ENCODE measurements around the gene ANKS1B. TPM values are rescaled to one million over a fixed set of nuclear protein-coding genes. Genes with fewer than 3 reads are reported as not detected.

The ANKS1B gene
- total RNA-seq, 1 experiment from 2014 or later, result 0.54 TPM

DNA sequence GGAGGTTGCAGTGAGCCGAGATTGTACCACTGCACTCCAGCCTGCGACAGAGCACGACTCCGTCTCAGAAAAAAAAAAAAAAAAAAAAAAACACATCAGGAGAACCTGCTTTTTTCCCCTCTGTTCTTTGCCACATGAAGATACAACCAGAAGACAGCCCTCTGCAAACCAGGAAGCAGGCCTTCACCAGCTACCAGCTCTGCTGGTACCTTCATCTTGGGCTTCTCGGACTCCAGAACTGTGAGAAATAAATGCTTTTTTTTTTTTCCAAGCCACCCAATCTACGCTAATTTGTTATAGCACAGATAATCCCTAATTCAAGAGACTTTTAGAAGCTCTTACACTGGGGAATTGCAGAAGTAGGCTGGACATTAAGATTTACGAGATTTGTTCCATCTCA lies 216.0 kb downstream of the ANKS1B start:
- no TSS peak for BruUV-seq (replicated peaks)
- no peaks in the 10 kb centered on the region for H3K36me3 ChIP-seq (ENCODE audit: control insufficient read depth in 1 of 2, insufficient read depth in 2 of 2, low read length in 2 of 2)
- RAD21 ChIA-PET (ENCODE audit: low non-redundant PET in 1 of 2, low total read pairs in 2 of 2, uncharacterized antibody in 2 of 2, unreplicated experiment in 2 of 2), result no interaction called here
- no peak overlapping the region for H2AFZ ChIP-seq (ENCODE audit: low read depth, low read length, poor library complexity, severe bottlenecking)
- no peaks in the 10 kb centered on the region for H3K9me2 ChIP-seq (ENCODE audit: insufficient read depth)
- H3K79me2 ChIP-seq (ENCODE audit: insufficient read depth, low read length), result no peaks in the 10 kb centered on the region
- H3K4me2 ChIP-seq (ENCODE audit: low read length), result no peak overlapping the region
- intact Hi-C loops (cut with micrococcal nuclease), result loop anchor here (2.0 to 5.0 kb wide), 2 partner anchors 381 to 726 kb away; no protein-coding TSS in a partner anchor
- no peak overlapping the region for H3K4me3 ChIP-seq (replicated peaks in 1 of 2; ENCODE audit: low read depth in 1 of 2, low read length in 2 of 2)
- no peak overlapping the region for H3K27ac ChIP-seq (ENCODE audit: low read depth, low read length)
- CTCF ChIA-PET, result no interaction called here
- ATAC-seq (no peak), DNase-seq (ENCODE audit: low read depth, low spot score) (no peak)
- H3K9me3 ChIP-seq (ENCODE audit: control insufficient read depth in 1 of 2, insufficient read depth in 1 of 2, low read depth in 1 of 2, low read length in 2 of 2), result no peaks in the 10 kb centered on the region
- H3K9ac ChIP-seq (ENCODE audit: low read length), result no peak overlapping the region
- peaks cover 34% of the 10 kb centered on the region for H3K27me3 ChIP-seq (ENCODE audit: insufficient read depth, low read length)
- no peaks in the 10 kb centered on the region for H4K20me1 ChIP-seq (ENCODE audit: insufficient read depth)
- H3K4me1 ChIP-seq (ENCODE audit: control insufficient read depth in 1 of 2, insufficient read depth in 2 of 2, low read length in 2 of 2), result no peaks in the 10 kb centered on the region
- POLR2A ChIA-PET, result no interaction called here
- TF ChIP-seq ZFX (IDR thresholded peaks at IDR 0.05) (no peak), RAD21 (IDR thresholded peaks at IDR 0.05; ENCODE audit: low read depth) (no peak), EGR1 (IDR thresholded peaks at IDR 0.05; ENCODE audit: low read depth) (no peak), CBX3 (IDR thresholded peaks at IDR 0.05; ENCODE audit: low read depth) (no peak), TCF7L2 (IDR thresholded peaks at IDR 0.05; ENCODE audit: borderline replicate concordance, extremely low read depth, insufficient read depth, insufficient read length) (no peak), EZH2 (IDR thresholded peaks at IDR 0.05) (no peak), POLR2A (IDR thresholded peaks at IDR 0.05; ENCODE audit: borderline replicate concordance, extremely low read depth, insufficient read depth, insufficient read length) (no peak), SRF (IDR thresholded peaks at IDR 0.05; ENCODE audit: low read depth) (no peak), JUND (IDR thresholded peaks at IDR 0.05) (no peak), YY1 (IDR thresholded peaks at IDR 0.05; ENCODE audit: extremely low read depth, insufficient replicate concordance, low read depth, low read length) (no peak), ZNF274 (IDR thresholded peaks at IDR 0.05; ENCODE audit: low read depth, low read length) (no peak), EZH2phosphoT487 (IDR thresholded peaks at IDR 0.05; ENCODE audit: borderline replicate concordance) (no peak), SIN3A (IDR thresholded peaks at IDR 0.05; ENCODE audit: low read depth) (no peak), POLR2AphosphoS5 (IDR thresholded peaks at IDR 0.05; ENCODE audit: low read depth, low read length) (no peak), ELF1 (IDR thresholded peaks at IDR 0.05; ENCODE audit: borderline replicate concordance, low read depth) (no peak), FOSL1 (IDR thresholded peaks at IDR 0.05; ENCODE audit: low read depth) (no peak)
- TF ChIP-seq, protein P1, sequence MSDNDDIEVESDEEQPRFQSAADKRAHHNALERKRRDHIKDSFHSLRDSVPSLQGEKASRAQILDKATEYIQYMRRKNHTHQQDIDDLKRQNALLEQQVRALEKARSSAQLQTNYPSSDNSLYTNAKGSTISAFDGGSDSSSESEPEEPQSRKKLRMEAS (IDR thresholded peaks at IDR 0.05), result no peak
- TF ChIP-seq, protein P2, sequence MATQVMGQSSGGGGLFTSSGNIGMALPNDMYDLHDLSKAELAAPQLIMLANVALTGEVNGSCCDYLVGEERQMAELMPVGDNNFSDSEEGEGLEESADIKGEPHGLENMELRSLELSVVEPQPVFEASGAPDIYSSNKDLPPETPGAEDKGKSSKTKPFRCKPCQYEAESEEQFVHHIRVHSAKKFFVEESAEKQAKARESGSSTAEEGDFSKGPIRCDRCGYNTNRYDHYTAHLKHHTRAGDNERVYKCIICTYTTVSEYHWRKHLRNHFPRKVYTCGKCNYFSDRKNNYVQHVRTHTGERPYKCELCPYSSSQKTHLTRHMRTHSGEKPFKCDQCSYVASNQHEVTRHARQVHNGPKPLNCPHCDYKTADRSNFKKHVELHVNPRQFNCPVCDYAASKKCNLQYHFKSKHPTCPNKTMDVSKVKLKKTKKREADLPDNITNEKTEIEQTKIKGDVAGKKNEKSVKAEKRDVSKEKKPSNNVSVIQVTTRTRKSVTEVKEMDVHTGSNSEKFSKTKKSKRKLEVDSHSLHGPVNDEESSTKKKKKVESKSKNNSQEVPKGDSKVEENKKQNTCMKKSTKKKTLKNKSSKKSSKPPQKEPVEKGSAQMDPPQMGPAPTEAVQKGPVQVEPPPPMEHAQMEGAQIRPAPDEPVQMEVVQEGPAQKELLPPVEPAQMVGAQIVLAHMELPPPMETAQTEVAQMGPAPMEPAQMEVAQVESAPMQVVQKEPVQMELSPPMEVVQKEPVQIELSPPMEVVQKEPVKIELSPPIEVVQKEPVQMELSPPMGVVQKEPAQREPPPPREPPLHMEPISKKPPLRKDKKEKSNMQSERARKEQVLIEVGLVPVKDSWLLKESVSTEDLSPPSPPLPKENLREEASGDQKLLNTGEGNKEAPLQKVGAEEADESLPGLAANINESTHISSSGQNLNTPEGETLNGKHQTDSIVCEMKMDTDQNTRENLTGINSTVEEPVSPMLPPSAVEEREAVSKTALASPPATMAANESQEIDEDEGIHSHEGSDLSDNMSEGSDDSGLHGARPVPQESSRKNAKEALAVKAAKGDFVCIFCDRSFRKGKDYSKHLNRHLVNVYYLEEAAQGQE (IDR thresholded peaks at IDR 0.05; ENCODE audit: low read depth), result no peak
- TF ChIP-seq, protein P3, sequence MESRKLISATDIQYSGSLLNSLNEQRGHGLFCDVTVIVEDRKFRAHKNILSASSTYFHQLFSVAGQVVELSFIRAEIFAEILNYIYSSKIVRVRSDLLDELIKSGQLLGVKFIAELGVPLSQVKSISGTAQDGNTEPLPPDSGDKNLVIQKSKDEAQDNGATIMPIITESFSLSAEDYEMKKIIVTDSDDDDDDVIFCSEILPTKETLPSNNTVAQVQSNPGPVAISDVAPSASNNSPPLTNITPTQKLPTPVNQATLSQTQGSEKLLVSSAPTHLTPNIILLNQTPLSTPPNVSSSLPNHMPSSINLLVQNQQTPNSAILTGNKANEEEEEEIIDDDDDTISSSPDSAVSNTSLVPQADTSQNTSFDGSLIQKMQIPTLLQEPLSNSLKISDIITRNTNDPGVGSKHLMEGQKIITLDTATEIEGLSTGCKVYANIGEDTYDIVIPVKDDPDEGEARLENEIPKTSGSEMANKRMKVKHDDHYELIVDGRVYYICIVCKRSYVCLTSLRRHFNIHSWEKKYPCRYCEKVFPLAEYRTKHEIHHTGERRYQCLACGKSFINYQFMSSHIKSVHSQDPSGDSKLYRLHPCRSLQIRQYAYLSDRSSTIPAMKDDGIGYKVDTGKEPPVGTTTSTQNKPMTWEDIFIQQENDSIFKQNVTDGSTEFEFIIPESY (IDR thresholded peaks at IDR 0.05; ENCODE audit: extremely low read depth, insufficient replicate concordance, low read length), result no peak
- TF ChIP-seq, protein P4, sequence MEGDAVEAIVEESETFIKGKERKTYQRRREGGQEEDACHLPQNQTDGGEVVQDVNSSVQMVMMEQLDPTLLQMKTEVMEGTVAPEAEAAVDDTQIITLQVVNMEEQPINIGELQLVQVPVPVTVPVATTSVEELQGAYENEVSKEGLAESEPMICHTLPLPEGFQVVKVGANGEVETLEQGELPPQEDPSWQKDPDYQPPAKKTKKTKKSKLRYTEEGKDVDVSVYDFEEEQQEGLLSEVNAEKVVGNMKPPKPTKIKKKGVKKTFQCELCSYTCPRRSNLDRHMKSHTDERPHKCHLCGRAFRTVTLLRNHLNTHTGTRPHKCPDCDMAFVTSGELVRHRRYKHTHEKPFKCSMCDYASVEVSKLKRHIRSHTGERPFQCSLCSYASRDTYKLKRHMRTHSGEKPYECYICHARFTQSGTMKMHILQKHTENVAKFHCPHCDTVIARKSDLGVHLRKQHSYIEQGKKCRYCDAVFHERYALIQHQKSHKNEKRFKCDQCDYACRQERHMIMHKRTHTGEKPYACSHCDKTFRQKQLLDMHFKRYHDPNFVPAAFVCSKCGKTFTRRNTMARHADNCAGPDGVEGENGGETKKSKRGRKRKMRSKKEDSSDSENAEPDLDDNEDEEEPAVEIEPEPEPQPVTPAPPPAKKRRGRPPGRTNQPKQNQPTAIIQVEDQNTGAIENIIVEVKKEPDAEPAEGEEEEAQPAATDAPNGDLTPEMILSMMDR (IDR thresholded peaks at IDR 0.05 in 2 of 3, conservative IDR thresholded peaks at IDR 0.05 in 1 of 3; ENCODE audit: borderline replicate concordance in 1 of 3, insufficient read depth in 1 of 3, low read depth in 2 of 3, low read length in 2 of 3), result no peak

All from HCT116 (cell line).